GM10248 (cell line): ENCODE data around the gene LIMK2.

Experiments
- CTCF ChIA-PET: fragments of 300-600 bp; sonication (Branson Sonifier 250); formaldehyde crosslinking; extraction: SDS; loops from one replicate; lab custom pipeline; 2021; ENCODE audit warnings: antibody characterized with exemption; lab: Yijun Ruan, JAX
- POLR2A ChIA-PET: fragments of 350-650 bp; sonication (Branson Sonifier 250); formaldehyde crosslinking; extraction: SDS; loops from one replicate; lab custom pipeline; 2020; ENCODE audit warnings: antibody characterized with exemption; lab: Yijun Ruan, JAX
- DNase-seq: peaks from one replicate; pipeline ENCODE4 v3.0.0; 2012; ENCODE audit errors: extremely low spot score
- TF ChIP-seq, protein P1 (sequence below): IDR thresholded peaks from 2 replicates; pipeline ENCODE4 v1.5.1; 2012; ENCODE audit warnings: mild to moderate bottlenecking, low read depth; ENCODE audit errors: extremely low read depth, missing control alignments, control extremely low read depth

LIMK2 gene

DNA sequence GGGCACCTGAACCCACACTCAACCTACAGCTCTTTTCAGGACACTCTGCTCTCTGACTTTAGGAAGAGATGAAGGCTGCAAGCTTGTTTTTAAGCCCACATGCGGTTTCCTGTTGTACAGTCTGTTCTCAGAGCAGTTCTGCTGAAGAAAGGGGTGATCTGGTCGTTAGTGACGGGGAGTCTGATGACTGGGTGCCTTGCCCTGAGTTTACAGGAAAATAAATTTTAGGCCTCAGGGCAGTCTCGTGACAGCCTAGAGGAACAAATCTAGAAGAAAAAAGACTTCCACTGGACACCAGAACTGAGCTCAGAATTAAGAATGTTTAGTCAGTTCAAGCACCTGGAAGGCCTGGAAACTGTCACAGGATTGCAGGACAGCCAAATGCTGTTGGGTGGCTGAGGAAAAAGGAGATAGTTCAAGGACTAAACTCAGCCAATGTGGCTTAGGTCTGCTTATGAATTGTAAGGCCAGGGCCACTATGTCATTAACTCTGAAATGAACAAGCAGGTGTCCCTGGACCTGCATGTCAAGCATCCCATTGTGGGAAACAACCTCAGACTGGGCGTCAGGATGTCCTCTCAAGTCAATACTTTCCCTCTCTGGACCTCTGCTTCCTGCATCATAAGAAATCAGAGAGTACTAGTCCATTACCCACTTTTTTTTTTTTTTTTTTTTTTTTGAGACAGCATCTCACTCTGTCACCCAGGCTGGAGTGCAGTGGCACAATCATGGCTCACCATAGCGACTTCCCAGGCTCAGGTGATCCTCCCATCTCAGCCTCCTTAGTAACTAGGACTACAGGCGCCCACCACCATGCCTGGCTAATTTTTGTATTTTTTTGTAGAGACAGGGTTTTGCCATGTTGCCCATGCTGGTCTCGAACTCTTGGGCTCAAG lies 74.5 kb downstream of the LIMK2 start:
- POLR2A ChIA-PET: no interaction called here
- CTCF ChIA-PET: interaction anchor here (1.5 to 3.1 kb wide), 4 partner anchors 10 to 193 kb away, joined by 3 to 15 read pairs (median 10); no protein-coding TSS in a partner anchor
- TF ChIP-seq, protein P1, sequence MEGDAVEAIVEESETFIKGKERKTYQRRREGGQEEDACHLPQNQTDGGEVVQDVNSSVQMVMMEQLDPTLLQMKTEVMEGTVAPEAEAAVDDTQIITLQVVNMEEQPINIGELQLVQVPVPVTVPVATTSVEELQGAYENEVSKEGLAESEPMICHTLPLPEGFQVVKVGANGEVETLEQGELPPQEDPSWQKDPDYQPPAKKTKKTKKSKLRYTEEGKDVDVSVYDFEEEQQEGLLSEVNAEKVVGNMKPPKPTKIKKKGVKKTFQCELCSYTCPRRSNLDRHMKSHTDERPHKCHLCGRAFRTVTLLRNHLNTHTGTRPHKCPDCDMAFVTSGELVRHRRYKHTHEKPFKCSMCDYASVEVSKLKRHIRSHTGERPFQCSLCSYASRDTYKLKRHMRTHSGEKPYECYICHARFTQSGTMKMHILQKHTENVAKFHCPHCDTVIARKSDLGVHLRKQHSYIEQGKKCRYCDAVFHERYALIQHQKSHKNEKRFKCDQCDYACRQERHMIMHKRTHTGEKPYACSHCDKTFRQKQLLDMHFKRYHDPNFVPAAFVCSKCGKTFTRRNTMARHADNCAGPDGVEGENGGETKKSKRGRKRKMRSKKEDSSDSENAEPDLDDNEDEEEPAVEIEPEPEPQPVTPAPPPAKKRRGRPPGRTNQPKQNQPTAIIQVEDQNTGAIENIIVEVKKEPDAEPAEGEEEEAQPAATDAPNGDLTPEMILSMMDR: no peak
- no peak for DNase-seq

DNA sequence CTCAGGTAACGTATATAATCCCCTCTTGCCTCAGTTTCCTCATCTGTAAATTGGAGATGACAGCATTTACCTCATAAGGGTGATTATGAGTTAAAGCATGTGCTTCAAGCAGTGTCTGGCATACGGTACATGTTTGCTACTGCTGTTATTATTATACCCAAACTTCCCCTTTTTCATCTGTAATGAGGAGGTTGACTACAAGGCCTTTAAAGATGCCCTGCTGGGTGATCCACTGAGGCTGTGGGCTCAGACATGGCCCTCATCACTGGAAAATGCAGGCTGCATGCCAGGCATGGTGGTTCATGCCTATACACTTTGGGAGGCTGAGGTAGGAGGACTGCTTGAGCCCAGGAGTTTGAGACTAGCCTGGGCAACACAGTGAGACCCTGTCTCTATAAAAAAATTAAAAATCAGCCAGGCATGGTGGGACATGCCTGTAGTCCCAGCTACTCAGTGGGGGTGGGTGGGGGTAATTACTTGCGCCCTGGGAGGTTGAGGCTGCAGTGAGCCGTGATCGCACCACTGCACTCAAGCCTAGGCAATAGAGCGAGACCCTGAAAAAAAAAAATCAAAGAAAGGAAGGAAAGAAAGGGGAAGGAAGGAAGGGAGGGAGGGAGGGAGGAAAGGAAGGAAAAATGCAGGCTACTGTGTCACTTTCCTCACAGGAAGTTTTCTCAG lies 75.9 kb downstream of the LIMK2 start:
- POLR2A ChIA-PET: no interaction called here
- CTCF ChIA-PET: interaction anchor here (1.0 to 3.0 kb wide), 2 partner anchors 15 kb away, joined by 4 to 20 read pairs; no protein-coding TSS in a partner anchor
- TF ChIP-seq, protein P1: no peak
- no peak for DNase-seq

DNA sequence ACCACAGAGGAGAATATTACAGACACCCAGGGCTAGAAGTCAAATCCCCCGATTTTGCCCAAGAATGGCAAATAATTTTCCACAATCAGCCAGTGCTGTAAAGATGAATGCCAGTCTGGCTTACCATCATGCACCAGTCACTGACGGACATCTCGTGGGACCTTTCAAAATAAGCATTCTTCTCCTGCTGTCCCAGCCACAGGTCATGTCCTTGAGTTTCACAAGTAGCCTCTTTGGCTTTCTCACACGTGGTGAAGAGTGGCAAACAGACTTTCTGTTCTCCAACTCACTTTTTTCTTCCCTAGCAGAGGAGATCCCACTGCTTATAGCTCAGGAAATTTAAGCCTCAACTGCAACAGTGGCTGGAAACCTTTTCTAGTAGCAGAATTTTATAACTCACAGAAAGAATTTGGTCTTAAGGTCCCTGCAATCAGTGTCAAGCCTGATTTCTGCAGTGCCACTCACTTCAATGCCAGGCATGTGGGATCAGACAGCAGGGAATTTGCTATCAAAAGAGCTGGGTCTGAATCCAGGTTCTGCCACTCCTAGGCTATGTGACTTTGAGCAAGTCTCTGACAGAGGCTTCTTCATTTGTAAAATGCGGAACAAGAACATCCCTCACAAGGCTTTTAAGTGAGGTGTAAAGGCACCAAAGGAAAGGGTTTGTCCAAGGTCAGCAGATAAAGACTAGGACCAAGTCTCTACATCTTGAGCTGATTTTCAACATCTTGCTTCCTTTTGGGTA lies 76.6 kb downstream of the LIMK2 start:
- CTCF ChIA-PET: interaction anchor here (0.9 to 7.3 kb wide), 6 partner anchors 11 to 79 kb away, joined by 3 to 66 read pairs (median 4); no protein-coding TSS in a partner anchor
- TF ChIP-seq, protein P1: no peak
- DNase-seq: no peak
- POLR2A ChIA-PET: no interaction called here

DNA sequence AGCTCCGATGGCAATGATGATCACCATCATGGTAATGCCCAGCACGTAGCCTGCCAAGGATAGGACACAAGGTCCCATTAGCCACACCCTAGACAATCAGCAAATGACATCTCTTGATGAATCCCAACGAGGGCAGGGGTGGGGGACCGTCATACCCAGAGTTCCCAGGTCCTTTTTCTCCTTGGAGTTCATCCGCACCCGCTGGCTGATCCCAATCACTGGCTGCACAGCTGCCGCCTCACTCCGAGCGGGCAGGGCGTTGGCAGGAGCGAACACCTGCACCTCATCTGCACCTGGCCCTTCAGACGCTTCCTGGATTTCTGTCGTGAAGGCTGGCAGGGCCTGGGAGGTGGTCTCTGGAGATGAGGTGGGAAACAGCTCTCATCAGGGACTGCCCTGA lies 77.2 kb downstream of the LIMK2 start:
- TF ChIP-seq, protein P1: no peak
- POLR2A ChIA-PET: interaction anchor here (1.4 kb wide), 1 partner anchor 11 kb away, joined by 3 read pairs; no protein-coding TSS in a partner anchor
- CTCF ChIA-PET: interaction anchor here (0.9 to 7.3 kb wide), 6 partner anchors 11 to 80 kb away, joined by 3 to 66 read pairs (median 4); no protein-coding TSS in a partner anchor
- DNase-seq: no peak

DNA sequence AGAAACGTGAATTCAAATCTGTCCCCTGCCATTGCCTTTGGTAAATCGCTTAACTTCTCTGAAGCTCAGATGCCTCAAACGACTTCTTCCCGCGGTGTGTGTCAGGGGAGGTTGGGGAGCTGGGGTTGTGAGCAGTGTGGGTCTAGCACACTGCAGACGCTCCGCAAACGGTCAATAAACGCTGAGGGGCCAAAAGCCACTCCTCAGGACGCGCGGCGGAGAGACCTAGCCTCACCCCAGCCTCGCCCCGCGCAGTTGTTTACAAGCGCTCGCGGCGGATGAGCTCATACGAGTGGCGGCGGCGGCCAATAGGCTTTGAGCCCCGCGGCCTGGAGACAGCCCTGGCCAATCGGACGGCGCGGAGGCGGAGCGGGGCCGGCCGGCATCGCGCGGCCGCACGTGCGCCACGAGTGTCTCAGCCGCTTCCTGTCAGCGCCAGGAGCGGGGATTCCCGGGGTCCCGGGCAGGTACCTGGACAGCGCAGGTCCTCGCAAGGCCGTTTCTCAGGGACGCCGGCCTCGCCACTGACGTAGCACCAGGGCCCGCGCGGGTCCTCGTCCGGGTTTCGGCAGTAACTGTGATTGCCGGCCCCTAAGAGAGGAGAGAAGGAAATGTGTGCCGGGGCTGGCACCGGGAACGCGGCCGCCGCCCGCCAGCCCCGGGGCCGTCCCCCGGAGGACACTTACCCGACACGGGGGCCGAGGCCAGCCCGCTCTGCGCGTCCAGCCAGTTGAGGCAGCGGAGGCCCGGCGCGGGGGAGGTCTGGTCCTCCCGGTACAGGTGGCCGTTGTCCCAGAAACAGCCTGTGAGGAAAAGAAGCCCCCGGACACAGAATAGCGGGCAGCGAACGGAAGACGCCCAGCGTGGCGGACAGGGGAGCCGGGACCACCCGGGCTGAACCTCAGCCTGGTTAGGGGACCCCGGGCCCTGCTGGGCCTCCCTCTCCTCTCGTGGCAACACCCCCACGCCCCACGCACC lies 78.7 kb downstream of the LIMK2 start:
- peak; percentile 96 for DNase-seq
- ChIA-PET CTCF (interaction anchor here (0.6 to 7.3 kb wide), 9 partner anchors 12 to 208 kb away, joined by 3 to 66 read pairs (median 7); no protein-coding TSS in a partner anchor), POLR2A (interaction anchor here (0.8 to 1.4 kb wide), 3 partner anchors 10 to 183 kb away, joined by 3 read pairs; partner anchors contain the start of gene SELENOM)
- TF ChIP-seq, protein P1: no peak
